NCI-H187 treated with DMSO at 0.1 percent for 48 hours (cell line): ENCODE measurements around the gene NSMCE1.
"Not testable (repeated sequence)": the region's sequence is repeated elsewhere in the genome, so short reads cannot be mapped to it uniquely, and the experiment has no call there.

Source experiments
- DNase-seq: peaks from one replicate; lab custom pipeline; 2025; lab: John Stamatoyannopoulos, UW

The NSMCE1 gene

GRCh38 chr16:27302126-27302525 lies 33.6 kb upstream of the NSMCE1 start:
- DNase-seq, result no peak

DNA sequence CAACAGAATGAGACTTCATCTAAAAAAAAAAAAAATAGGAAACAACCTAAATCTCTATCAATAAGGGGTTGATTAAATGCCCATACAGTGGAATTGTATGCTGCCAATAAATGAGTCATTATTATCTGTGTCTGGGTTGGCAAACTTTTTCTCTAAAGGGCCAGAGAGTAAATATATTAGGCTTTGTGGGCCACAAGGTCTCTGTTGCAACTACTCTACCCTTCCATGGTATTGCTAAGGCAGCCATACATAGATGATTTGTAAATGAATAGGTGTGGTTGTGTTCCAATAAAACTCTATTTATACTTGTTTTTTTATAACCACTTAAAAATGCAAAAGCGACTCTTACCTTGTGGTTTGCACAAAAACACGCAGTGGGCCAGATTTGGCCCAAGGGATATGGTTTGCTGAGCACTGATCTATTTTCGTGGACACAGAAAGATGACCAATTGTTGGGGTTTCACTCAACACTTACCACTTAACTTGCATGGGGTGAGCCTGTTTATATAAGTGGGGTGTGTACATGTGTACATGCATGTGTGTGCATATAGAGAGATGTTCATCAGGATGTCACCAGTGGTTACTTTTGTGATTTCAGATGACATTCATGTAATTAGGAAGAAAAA lies 32.8 kb upstream of the NSMCE1 start:
- no peak for DNase-seq

GRCh38 chr16:27298132-27298531 lies 29.6 kb upstream of the NSMCE1 start:
- no peak for DNase-seq

DNA sequence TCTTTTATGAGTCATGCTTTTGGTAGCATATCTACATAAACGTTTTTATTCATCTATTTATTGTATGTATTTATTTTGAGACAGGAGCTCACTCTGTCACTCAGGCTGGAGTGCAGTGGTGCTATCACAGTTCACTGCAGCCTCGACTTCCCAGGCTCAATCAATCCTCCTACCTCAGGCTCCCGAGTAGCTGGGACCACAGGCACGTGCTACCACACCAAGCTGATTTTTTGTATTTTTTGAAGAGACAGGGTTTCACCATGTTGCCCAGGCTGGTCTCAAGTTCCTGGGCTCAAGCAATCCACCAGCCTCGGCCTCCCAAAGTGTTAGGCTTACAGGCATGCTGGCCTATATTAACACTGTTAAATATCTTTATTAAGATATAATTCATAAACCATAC lies 24.8 kb upstream of the NSMCE1 start:
- DNase-seq, result no peak

GRCh38 chr16:27291722-27292240 lies 23.2 kb upstream of the NSMCE1 start:
- DNase-seq, result no peak

DNA sequence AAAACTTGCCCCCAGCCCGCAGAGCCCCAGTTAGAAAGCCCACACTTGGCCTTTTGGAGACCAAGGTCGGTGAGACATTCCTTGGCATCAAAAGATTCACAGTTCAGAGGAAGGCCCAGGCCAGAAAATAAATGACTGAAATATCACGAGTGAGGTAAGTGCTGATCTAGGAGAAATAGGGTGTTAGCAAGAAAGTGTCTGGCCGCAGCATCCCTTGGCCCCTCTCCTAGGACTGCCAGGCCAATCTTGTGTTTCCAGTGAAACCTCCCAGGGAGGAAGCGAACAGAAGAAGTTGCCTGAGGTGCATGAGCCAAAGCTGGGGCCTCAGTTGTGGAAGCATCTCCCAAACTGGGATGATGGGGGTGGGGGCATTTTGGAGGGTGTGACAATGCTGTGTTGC lies 22.5 kb upstream of the NSMCE1 start:
- no peak for DNase-seq

DNA sequence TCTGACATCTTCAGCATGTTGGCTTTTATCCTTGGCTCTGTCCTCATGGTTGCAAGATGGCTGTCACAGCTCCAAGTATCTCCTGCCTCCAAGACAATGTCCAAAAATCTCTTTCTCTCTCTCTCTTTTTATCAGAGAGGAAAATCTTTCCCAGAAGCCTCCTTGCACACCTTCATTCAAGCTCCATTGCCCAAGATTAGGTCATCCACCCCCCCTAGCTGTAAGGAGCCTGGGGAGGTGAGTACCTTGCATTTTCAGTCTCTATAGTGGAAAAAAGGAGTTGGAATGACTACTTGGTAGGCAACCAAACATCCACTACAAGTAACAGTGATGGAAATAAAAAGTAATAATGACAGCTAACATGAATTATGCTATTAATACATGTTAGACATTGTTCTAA lies 22.0 kb upstream of the NSMCE1 start:
- no peak for DNase-seq

- DNase-seq, result no peak
Measured at GRCh38 chr16:27289669-27290068, 21.1 kb upstream of the NSMCE1 start.

- DNase-seq, result not testable (repeated sequence)
Measured at GRCh38 chr16:27288313-27288712, 19.7 kb upstream of the NSMCE1 start.

DNA sequence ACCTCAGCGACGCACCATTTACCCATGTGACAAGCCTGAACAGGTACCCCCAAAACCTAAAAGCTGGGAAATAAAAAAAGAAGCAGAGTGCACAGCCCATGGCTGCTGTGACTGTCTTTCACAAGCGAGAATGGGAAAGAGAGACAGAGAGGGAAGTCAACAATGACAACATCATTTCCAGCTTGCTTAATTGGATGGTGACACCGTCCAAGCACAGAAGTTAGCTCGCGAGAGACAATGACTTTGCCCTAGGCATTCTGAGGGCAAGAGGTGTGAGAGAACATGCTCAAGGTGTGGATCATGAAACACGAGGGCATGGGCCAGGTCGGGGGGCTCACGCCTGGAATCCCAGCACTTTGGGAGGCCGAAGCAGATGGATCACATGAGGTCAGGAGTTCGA lies 19.3 kb upstream of the NSMCE1 start:
- no peak for DNase-seq

DNA sequence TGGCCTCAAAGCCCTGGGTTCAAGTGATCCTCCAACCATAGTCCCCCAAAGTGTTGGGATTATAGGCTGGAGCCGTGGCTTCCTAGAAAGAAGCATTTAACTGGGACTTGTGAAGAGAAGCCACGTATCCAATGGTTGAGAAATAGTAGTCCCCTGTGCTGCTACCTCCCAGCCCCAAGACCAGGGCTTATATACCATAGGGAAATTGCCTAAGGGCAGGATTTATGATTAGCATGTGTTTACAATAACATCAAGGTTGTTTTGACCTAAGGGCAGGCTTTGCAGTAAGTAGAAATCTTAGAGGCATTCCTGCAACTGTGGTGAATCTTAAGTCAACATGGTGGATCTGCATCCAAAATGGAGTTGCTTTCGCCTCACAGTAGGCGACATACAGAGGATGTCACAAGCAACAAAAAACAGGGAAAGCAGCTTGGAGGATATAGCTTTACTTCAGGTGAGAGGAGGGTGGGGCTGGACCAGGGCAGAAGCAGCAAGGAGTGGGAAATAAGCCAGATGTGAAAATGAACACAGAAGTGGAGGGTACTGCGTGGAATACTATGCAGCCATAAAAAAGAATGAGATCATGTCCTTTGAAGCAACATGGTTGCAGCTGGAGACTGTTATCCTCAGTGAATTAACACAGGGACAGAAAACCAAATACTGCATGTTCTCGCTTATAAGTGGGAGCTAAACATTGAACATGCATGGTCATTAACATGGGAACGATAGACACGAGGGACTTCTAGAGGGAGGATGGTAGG lies 18.7 kb upstream of the NSMCE1 start:
- DNase-seq, result no peak

DNA sequence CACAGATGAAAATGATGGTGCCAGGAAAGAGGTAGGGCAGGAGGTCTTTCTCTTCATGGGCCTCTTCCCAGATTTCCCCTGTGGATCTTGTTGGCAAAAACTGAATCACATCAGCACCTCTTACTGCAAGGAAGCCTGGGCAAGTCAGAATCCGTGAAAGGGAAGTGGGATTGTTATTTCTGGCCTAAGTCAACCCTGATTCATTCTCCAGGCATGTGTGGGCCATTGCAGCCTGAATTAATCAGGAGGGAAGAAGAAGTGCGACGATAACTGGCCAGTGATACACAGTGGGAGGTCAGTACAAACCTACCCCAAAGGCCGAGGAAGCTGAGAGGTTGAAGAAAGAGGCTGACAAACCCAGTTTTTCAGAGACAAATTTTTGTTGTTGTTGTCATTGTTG lies 17.9 kb upstream of the NSMCE1 start:
- no peak for DNase-seq

GRCh38 chr16:27285676-27286196 lies 17.2 kb upstream of the NSMCE1 start:
- no peak for DNase-seq

DNA sequence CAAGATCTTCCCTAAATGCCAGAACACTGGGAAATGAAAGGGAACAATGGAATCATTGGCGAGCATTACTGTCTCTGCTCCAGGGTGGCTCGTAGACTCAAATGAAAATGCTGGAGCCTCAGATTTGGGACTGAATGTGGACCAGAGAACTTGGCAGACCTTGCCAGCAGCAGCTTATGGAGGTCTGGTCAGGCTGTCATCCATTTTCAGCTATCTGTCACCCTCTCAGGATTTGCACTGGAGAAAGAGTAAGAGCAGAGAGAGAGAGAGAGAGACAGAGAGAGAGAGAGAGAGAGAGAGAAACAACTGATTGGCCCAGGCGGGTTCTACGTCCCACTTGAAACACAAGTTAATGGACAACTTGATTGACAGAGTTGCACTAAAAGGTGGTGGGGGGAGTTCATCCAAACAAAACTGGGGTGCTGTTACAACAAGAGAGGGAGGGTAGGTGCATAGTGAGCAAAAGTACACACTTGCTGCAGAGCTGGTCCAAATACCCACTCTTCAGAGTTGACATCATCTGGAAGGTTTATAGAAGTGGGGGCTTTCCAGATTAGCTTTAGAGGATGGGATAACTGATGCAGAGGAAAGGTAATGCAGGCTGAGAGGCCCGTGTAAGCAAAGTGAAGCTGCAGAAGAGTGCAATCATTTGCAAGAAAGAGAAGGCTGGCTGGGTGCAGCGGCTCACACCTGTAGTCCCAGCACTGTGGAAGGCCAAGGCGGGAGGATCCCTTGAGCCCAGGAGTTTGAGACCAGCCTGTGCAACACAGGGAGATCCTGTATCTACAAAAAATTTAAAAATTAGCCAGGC lies 16.5 kb upstream of the NSMCE1 start:
- no peak for DNase-seq

DNA sequence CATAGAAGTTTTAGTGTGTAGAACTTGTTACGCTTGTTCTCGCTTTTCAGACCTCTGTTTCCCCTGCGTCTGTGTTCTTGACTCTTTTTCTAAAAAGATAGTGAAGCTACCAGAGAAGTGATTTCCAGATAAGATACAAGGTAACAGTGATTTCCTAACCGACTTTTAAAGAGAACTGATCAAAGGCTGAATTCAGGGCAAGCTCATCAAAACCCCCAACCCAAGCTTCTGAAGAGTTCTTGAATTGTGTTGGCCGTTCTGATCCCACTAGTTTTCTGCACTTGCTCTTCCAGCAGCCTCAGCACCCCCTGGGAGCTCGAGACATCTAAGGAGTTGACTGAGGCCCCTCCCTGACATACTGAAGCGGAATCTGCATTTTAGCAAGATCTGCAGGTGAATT lies 12.7 kb upstream of the NSMCE1 start:
- DNase-seq, result no peak

GRCh38 chr16:27275394-27275793 lies 6.8 kb upstream of the NSMCE1 start:
- no peak for DNase-seq

DNA sequence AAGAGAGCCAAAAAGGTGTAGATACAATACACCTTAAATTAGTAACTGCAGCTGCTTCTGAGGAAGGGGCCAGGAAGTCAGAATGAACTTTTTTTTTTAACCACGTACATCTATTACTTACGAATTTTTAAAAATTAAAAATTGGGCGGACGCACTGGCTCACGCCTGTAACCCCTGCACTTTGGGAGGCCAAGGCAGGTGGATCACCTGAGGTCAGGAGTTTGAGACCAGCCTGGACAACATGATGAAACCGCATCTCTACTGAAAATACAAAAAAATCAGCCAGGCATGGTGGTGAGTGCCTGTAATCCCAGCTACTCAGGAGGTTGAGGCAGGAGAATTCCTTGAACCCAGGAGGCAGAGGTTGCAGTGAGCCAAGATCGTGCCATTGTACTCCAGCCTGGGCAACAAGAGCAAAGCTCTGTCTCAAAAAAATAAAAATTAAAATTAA lies 5.9 kb upstream of the NSMCE1 start:
- DNase-seq, result not testable (repeated sequence)

GRCh38 chr16:27273670-27274423 lies 5.3 kb upstream of the NSMCE1 start:
- DNase-seq, result no peak

- no peak for DNase-seq
Measured at GRCh38 chr16:27273330-27273669, 4.7 kb upstream of the NSMCE1 start.

DNA sequence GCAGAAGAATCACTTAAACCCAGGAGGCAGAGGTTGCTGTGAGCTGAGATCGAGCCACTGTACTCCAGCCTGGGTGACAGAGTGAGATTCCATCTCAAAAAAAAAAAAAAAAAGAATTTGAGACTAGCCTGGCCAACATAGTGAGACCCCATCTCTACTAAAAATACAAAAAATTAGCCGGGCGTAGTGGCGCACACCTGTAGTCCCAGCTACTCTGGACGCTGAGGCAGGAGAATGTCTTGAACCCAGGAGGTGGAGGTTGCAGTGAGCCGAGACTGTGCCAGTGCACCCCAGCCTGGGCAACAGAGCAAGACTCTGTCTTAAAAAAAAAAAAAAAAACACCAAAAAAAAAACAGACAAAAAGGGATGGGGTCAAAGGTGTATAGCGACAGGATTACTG lies 4.1 kb upstream of the NSMCE1 start:
- DNase-seq, result not testable (repeated sequence)

DNA sequence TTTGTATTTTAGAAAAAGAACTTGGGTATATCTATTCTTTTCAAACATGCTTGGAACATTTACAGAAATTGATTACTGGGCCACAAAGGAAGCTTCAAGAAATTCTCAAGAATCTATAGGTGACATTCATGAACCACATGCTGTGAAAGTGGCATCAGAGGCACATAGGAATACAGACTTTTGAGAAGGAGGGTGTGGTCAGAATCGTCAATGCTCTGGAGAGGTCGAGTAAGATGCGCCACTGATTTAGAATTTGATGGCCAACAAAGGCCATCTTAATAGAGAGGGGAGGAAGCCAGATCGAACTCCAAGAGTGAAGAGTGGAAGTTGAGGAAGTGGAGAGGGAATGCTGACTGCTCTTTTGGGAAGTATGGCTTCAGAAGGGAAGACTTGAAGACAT lies 3.5 kb upstream of the NSMCE1 start:
- no peak for DNase-seq

GRCh38 chr16:27270349-27270748 lies 1.8 kb upstream of the NSMCE1 start:
- DNase-seq, result no peak
